ENCODE data around the gene ARHGAP40.

- no peak for TF ChIP-seq ZNF274 (IDR thresholded peaks at IDR 0.05; ENCODE audit: low read depth, low read length)
- TF ChIP-seq YY1 (IDR thresholded peaks at IDR 0.05; ENCODE audit: insufficient read depth, insufficient read length), result no peak
Observed at GRCh38 chr20:38629979-38630378, 28.4 kb downstream of the ARHGAP40 start.
